ENCODE data around the gene DSG4.

DSG4 gene

DNA sequence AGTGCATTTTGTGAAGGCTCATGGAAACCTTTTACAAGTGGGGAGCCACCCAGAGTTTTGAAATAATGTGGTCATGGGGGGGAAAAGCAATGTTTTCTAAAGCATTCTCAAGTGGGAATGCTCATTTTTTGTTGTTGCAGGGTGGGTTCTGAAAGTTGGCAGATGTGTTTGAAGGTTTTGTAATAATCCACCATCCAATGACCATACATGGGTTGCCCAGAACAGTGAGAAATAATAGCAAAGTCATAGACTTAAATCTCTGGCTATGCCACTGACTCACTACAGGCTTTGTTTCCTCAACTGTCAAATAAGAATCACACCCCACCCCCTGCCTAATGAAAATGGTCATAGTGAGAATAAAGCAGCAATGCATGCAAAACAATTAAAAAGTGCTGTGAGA is 73.8 kb downstream of the DSG4 start:
- no peak for DNase-seq

- DNase-seq = no peak
Measured at GRCh38 chr18:31451625-31452024, 75.0 kb downstream of the DSG4 start.

DNA sequence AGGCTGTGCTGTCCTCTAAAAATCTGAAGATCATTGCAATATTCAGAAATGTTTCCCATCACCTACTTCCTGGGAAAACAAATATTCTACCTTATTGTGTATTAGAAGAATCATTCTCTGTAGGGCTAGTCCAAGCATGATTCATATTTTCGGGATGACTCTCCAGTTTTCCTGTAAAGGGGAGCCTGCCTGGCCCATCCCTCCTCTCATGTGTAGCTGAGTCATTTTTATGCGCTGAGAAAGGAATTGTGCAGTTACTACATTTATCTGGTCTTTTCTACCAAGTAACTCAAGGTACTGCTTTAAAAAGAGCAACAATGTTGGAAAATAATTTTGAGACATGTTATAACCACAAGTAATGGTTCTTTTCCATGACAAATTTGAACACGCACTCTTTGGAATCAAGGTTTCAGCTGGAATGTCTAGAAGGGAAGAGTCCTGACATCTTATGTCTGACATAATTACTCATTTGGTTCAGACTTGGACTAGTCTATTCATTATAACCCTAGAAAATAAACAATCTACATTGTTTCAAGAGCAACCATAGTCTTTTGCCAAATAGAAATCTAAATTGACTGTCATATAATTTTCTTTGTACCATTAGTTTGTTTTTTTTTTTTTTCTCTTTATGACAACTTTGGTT is 77.6 kb downstream of the DSG4 start:
- DNase-seq = no peak

Measured in NCI-H82 (cell line).